AG09309 (cell line): ENCODE data around the gene CYP1A2.

Source experiments
- DNase-seq: peaks from one replicate; pipeline ENCODE4 v3.0.0-alpha.2; 2010; ENCODE audit warnings: low read depth
- H3K4me3 ChIP-seq: 2 replicates; pipeline ENCODE4 v1.5.1; 2011; ENCODE audit warnings: mild to moderate bottlenecking, low read depth, low read length, moderate library complexity; ENCODE audit not compliant: control insufficient read depth
- TF ChIP-seq, protein P1 (sequence below): IDR thresholded peaks from 2 replicates; pipeline ENCODE4 v1.5.1; 2011; ENCODE audit warnings: mild to moderate bottlenecking, low read depth, low read length, inconsistent platforms; ENCODE audit not compliant: insufficient read depth, control insufficient read depth; ENCODE audit errors: missing control alignments

The CYP1A2 gene

DNA sequence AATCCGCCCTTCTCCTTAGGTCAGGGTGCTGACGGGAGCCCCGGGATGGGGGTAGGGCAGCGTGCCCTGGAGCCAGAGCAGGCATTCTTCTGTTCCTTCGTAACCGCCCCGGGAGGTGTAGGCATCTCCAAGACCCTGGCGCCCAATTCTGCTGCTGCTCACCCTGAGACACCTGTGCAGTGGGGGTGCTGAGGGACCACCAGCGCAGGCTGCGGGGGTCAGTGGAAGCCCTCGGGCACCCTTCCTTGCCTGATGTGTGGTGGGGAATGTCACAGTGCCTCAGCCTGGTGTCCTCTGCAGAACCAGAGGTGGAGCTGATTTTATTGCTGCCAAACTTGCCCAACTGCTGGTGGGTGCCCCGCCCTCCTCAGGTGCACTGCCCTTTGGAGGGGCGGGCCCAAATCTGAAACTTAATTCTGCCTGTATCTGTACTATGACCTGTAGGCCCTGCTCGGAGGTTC lies 40.6 kb downstream of the CYP1A2 start:
- TF ChIP-seq, protein P1, sequence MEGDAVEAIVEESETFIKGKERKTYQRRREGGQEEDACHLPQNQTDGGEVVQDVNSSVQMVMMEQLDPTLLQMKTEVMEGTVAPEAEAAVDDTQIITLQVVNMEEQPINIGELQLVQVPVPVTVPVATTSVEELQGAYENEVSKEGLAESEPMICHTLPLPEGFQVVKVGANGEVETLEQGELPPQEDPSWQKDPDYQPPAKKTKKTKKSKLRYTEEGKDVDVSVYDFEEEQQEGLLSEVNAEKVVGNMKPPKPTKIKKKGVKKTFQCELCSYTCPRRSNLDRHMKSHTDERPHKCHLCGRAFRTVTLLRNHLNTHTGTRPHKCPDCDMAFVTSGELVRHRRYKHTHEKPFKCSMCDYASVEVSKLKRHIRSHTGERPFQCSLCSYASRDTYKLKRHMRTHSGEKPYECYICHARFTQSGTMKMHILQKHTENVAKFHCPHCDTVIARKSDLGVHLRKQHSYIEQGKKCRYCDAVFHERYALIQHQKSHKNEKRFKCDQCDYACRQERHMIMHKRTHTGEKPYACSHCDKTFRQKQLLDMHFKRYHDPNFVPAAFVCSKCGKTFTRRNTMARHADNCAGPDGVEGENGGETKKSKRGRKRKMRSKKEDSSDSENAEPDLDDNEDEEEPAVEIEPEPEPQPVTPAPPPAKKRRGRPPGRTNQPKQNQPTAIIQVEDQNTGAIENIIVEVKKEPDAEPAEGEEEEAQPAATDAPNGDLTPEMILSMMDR: no peak
- DNase-seq: no peak
- no peak overlapping the region for H3K4me3 ChIP-seq

DNA sequence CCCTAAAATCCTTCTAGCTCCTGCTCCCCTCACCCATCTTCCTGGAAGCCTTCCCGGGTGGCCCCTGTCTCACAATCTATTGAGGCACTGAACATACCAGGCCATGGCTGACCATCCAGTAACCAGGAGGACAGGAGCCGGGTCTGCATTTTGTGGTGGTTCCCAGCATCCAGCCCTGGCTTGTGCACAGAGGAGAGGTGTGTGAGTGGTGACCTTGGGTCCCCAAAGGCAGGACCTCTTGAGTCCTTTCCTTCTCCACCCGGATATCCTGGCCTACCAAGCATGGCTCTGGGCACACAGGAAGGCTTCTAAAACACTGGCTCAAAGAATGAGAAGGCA lies 41.1 kb downstream of the CYP1A2 start:
- no peak overlapping the region for H3K4me3 ChIP-seq
- DNase-seq: no peak
- TF ChIP-seq, protein P1: no peak

DNA sequence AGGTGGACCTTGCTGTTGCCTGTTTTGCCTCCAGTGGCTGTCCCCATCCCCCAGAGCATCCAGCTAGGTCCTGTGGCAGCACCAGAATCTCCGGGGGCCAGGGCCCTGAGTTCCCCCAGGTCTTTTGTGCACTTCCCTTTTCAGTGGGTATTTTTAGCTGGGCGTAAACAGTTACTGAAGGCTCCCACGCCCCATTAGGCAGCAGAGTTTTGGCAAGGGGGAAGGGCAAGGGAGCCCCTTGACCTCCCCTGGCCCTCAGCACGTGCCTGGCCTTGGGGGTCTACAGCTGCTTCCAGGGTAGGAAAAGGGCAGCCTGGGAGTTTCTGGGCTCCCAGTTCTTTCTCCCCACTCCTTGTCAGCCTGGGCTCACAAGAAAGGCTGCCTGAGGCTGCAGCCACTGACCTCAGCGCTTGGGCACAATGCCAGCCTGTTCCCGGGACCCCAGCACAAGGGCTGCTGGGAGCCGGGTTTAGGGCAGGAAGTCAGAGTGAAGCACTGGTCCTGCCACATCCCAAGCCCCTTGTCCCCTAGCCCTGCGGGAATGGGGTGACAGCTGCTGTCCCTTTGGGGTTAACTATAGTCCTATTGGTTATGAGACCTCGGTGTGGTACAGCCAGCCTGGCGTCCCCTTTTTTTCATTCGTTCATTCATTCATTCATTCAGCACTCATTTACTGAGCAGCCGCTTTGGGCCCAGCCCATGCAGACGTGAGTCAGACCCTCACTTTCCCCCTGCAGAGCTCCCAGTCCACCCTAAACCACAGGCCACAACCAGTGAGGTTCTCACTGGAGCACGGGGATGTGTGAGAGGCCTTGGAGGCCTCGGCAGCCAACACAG lies 41.7 kb downstream of the CYP1A2 start:
- TF ChIP-seq, protein P1: no peak
- H3K4me3 ChIP-seq: no peak overlapping the region
- no peak for DNase-seq

DNA sequence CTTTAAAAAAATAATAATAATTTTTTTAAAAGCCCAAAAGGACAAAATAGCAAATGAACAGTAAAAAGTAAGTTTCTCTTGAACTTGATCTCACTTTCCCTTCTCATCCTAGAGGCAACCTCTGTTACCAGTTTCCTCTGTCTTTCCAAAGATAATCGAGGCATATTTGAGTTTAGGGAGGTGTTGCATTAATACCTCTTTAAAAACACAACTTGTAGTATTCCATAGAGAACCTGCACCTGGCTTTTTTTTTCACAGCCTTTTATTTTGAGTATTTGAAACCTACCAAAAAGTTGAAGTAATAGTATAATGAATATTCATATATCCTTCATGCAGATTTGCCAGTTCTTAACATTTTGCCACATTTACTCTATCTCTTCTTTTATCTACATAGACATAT lies 42.4 kb downstream of the CYP1A2 start:
- no peak for DNase-seq
- TF ChIP-seq, protein P1: no peak
- H3K4me3 ChIP-seq: no peak overlapping the region

DNA sequence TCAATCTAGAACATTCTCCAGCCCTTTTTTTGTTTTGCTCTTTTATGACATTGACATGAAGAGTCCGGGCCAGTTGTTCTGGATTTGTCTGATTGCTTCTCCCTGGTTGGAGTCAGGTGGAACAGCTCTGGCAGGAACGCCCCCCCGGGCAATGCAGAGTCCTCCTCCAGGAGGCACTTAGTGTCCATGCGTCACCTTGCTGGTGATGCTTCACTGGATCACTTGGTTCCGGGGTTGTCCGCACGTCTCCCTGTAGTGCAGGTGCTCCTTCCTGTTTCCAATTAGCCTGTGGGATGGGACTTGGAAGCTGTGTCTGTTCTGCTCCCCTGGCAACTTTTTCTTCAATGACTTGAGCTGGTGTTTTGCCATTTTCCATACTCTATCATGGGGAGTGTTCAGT lies 43.0 kb downstream of the CYP1A2 start:
- TF ChIP-seq, protein P1: no peak
- no peak for DNase-seq
- no peak overlapping the region for H3K4me3 ChIP-seq

DNA sequence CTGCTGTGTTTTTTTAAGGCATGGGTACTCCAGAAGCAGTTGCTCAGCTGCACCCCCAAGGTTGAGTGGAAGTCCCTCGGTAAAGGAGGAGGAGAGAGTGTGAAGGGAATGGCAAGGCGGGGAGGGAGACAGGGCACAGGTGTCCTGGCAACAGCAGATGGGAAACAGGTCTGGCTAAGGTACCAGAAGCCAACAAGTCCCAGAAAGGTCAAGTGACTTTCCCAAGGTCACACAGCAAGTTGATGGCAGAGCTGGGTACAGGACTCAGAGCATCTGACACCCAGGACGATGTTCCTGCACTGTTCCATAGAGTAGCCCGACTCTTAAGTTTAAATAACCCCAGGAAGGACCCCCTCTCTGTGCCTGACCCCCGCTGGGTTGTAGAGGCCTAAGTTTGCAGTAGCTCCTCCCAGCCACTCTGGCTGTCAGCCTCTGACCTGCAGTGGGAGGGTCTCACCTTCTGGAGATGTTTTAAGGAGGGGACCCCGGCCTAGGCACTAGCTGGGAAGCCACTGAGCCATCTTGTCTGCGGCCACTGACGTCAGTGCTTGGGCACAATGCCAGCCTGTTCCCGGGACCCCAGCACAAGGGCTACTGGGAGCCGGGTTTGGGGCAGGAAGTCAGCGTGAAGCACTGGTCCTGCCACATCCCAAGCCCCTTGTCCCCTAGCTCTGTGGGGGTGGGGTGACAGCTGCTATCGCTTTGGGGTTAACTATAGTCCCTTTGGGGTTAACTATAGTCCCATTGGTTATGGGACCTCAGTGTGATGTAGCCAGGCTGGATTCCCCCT lies 43.8 kb downstream of the CYP1A2 start:
- no peak overlapping the region for H3K4me3 ChIP-seq
- no peak for DNase-seq
- TF ChIP-seq, protein P1: no peak
